Epithelial cell of proximal tubule (primary cell): ENCODE measurements around the gene PSME3IP1. TPM values are rescaled to one million over a fixed set of nuclear protein-coding genes. Genes with fewer than 3 reads are reported as not detected.

Experiments used
- DNase-seq: peaks from one replicate; pipeline ENCODE4 v3.0.0-alpha.2; 2011; ENCODE audit warnings: low read depth
- H3K4me3 ChIP-seq: 2 replicates; pipeline ENCODE4 v1.5.1; 2011; ENCODE audit warnings: low read depth, mild to moderate bottlenecking, low read length
- CTCF ChIP-seq: conservative IDR thresholded peaks from 2 replicates; pipeline ENCODE4 v1.5.1; 2012; ENCODE audit warnings: low read depth, mild to moderate bottlenecking, low read length
- total RNA-seq: library from RNA; depleted of rRNA; stranded (reverse); fragments of >200 nt; gene quantifications from 2 replicates; pipeline ENCODE4 v1.2.3, GENCODE V29; 2015

The PSME3IP1 gene
- total RNA-seq, 1 donor from 2014 or later, result 105 TPM

GRCh38 chr16:57138281-57138935, 47.4 kb downstream of the PSME3IP1 start:
- DNase-seq, result no peak
- H3K4me3 ChIP-seq, result no peak overlapping the region
- TF ChIP-seq CTCF, result no peak

GRCh38 chr16:57137566-57138273, 48.1 kb downstream of the PSME3IP1 start:
- no peak for DNase-seq
- no peak for TF ChIP-seq CTCF
- no peak overlapping the region for H3K4me3 ChIP-seq

- TF ChIP-seq CTCF, result no peak
- no peak overlapping the region for H3K4me3 ChIP-seq
- no peak for DNase-seq
Measured at GRCh38 chr16:57137043-57137442, 48.8 kb downstream of the PSME3IP1 start.

- TF ChIP-seq CTCF, result no peak
- no peak for DNase-seq
- no peak overlapping the region for H3K4me3 ChIP-seq
Measured at GRCh38 chr16:57134982-57135381, 50.9 kb downstream of the PSME3IP1 start.

GRCh38 chr16:57133886-57134285, 52.0 kb downstream of the PSME3IP1 start:
- no peak overlapping the region for H3K4me3 ChIP-seq
- DNase-seq, result no peak
- TF ChIP-seq CTCF, result no peak

- H3K4me3 ChIP-seq, result no peak overlapping the region
- TF ChIP-seq CTCF, result no peak
- no peak for DNase-seq
Measured at GRCh38 chr16:57133031-57133430, 52.8 kb downstream of the PSME3IP1 start.

- no peak for TF ChIP-seq CTCF
- no peak for DNase-seq
- H3K4me3 ChIP-seq, result no peak overlapping the region
Measured at GRCh38 chr16:57132470-57132869, 53.4 kb downstream of the PSME3IP1 start.
